Glomerular visceral epithelial cell (primary cell): Measurements from ENCODE around the gene PHF21A.
A peak's percentile ranks its signal among the peaks of the same experiment; 100 is the strongest.
"Not testable (repeated sequence)": the region's sequence is repeated elsewhere in the genome, so short reads cannot be mapped to it uniquely, and the experiment has no call there.

Source experiments
- DNase-seq: peaks from one replicate; pipeline ENCODE4 v3.0.0-alpha.2; 2016; ENCODE audit errors: extremely low spot score

PHF21A gene

GRCh38 chr11:46120346-46121300, 631 bp downstream of the PHF21A start:
- no peak for DNase-seq

GRCh38 chr11:46119352-46120216, 1.7 kb downstream of the PHF21A start:
- peak; percentile 56 for DNase-seq

- DNase-seq, result no peak
Observed at GRCh38 chr11:46118702-46119351, 2.4 kb downstream of the PHF21A start.

GRCh38 chr11:46117842-46118241, 3.4 kb downstream of the PHF21A start:
- DNase-seq, result no peak

GRCh38 chr11:46116712-46117037, 4.6 kb downstream of the PHF21A start:
- DNase-seq, result not testable (repeated sequence)

GRCh38 chr11:46116007-46116711, 5.1 kb downstream of the PHF21A start:
- DNase-seq, result no peak

GRCh38 chr11:46114961-46115360, 6.3 kb downstream of the PHF21A start:
- DNase-seq, result no peak

- no peak for DNase-seq
Observed at GRCh38 chr11:46114378-46114777, 6.9 kb downstream of the PHF21A start.

GRCh38 chr11:46112961-46113607, 8.2 kb downstream of the PHF21A start:
- peak; percentile 22 for DNase-seq

GRCh38 chr11:46108751-46109150, 12.5 kb downstream of the PHF21A start:
- no peak for DNase-seq

- no peak for DNase-seq
Observed at GRCh38 chr11:46107780-46108179, 13.5 kb downstream of the PHF21A start.

- DNase-seq, result no peak
Observed at GRCh38 chr11:46107408-46107718, 13.9 kb downstream of the PHF21A start.

- no peak for DNase-seq
Observed at GRCh38 chr11:46106530-46107407, 14.5 kb downstream of the PHF21A start.

GRCh38 chr11:46105926-46106325, 15.3 kb downstream of the PHF21A start:
- DNase-seq, result no peak

GRCh38 chr11:46105134-46105628, 16.1 kb downstream of the PHF21A start:
- DNase-seq, result no peak

- no peak for DNase-seq
Observed at GRCh38 chr11:46102843-46103242, 18.4 kb downstream of the PHF21A start.

GRCh38 chr11:46100670-46101069, 20.6 kb downstream of the PHF21A start:
- DNase-seq, result no peak

- DNase-seq, result no peak
Observed at GRCh38 chr11:46099963-46100316, 21.3 kb downstream of the PHF21A start.

- no peak for DNase-seq
Observed at GRCh38 chr11:46090375-46090774, 30.9 kb downstream of the PHF21A start.

- no peak for DNase-seq
Observed at GRCh38 chr11:46079662-46080061, 41.6 kb downstream of the PHF21A start.
